Measurements from ENCODE around the gene OAS1. TPM values are rescaled to one million over a fixed set of nuclear protein-coding genes. Genes with fewer than 3 reads are reported as not detected.

The OAS1 gene
- total RNA-seq, 1 experiment from 2014 or later: 0.64 TPM

DNA sequence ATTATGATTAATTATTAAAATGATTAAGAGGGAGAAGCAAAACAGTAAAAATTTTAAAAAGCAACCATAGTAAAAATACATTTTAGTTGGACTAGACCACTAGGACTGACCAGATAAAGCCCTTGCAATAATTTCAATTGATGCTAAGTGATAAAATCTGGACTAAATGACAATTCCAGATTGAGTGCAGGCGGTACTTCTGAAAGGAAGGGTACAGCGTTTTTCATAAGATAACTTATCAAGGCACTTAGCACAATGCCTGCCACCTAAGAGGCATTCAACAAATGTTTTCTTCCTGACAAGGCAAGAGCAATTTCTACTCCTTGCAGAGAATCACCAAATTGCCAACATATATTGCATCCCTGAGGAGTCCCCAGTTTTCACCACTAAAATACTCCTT is 37.7 kb upstream of the OAS1 start:
- BruUV-seq (replicated peaks): no TSS peak
- intact Hi-C loops (cut with micrococcal nuclease): no loop called here
- Histone ChIP-seq H3K36me3 (ENCODE audit: control insufficient read depth in 1 of 2, insufficient read depth in 2 of 2, low read length in 2 of 2) (no peaks in the 10 kb centered on the region), H3K9ac (ENCODE audit: low read length) (no peak overlapping the region), H3K9me2 (ENCODE audit: insufficient read depth) (no peaks in the 10 kb centered on the region), H3K9me3 (ENCODE audit: control insufficient read depth in 1 of 2, insufficient read depth in 1 of 2, low read depth in 1 of 2, low read length in 2 of 2) (no peaks in the 10 kb centered on the region), H4K20me1 (ENCODE audit: insufficient read depth) (no peaks in the 10 kb centered on the region), H3K4me2 (ENCODE audit: low read length) (no peak overlapping the region), H3K27me3 (ENCODE audit: insufficient read depth, low read length) (peaks cover 86% of the 10 kb centered on the region), H2AFZ (ENCODE audit: low read depth, low read length, poor library complexity, severe bottlenecking) (no peak overlapping the region), H3K79me2 (ENCODE audit: insufficient read depth, low read length) (no peaks in the 10 kb centered on the region), H3K4me1 (ENCODE audit: control insufficient read depth in 1 of 2, insufficient read depth in 2 of 2, low read length in 2 of 2) (no peaks in the 10 kb centered on the region), H3K4me3 (replicated peaks in 1 of 2; ENCODE audit: low read depth in 1 of 2, low read length in 2 of 2) (no peak overlapping the region), H3K27ac (ENCODE audit: low read depth, low read length) (no peak overlapping the region)
- POLR2A ChIA-PET: no interaction called here
- DNase-seq (ENCODE audit: low read depth, low spot score) (no peak), ATAC-seq (no peak)
- RAD21 ChIA-PET (ENCODE audit: low non-redundant PET in 1 of 2, low total read pairs in 2 of 2, uncharacterized antibody in 2 of 2, unreplicated experiment in 2 of 2): no interaction called here
- no peak for TF ChIP-seq EZH2phosphoT487 (IDR thresholded peaks at IDR 0.05; ENCODE audit: borderline replicate concordance)
- no peak for TF ChIP-seq CEBPB (IDR thresholded peaks at IDR 0.05; ENCODE audit: low read depth)
- TF ChIP-seq SRF (IDR thresholded peaks at IDR 0.05; ENCODE audit: low read depth): no peak
- TF ChIP-seq POLR2AphosphoS5 (IDR thresholded peaks at IDR 0.05; ENCODE audit: low read depth, low read length): no peak
- TF ChIP-seq SP1 (IDR thresholded peaks at IDR 0.05; ENCODE audit: low read depth): no peak
- CTCF ChIA-PET: no interaction called here

DNA sequence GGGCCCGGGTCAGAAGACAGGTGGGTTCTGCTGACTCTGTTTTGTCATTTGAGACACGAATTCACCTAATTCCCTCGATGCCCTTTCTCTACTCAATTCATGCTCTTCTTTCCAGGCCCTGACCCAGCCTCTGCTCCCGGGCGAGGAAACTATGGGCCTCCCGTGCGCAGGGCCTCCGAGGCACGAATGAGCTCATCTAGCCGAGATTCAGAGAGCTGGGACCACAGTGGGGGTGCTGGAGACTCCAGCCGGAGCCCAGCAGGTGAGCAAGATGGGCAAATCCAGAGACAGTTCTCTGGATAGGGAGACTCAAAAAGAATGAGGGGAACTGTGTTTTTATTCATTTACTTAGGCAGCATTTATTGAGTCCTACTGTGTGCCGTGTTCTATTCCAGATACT is 37.0 kb upstream of the OAS1 start:
- no peak for DNase-seq (ENCODE audit: low read depth, low spot score)
- CTCF ChIA-PET: no interaction called here
- Histone ChIP-seq H3K4me2 (ENCODE audit: low read length) (no peak overlapping the region), H3K27ac (ENCODE audit: low read depth, low read length) (no peak overlapping the region), H3K9ac (ENCODE audit: low read length) (no peak overlapping the region), H3K9me2 (ENCODE audit: insufficient read depth) (no peaks in the 10 kb centered on the region), H2AFZ (ENCODE audit: low read depth, low read length, poor library complexity, severe bottlenecking) (no peak overlapping the region), H3K4me1 (ENCODE audit: control insufficient read depth in 1 of 2, insufficient read depth in 2 of 2, low read length in 2 of 2) (no peaks in the 10 kb centered on the region), H3K36me3 (ENCODE audit: control insufficient read depth in 1 of 2, insufficient read depth in 2 of 2, low read length in 2 of 2) (no peaks in the 10 kb centered on the region), H3K79me2 (ENCODE audit: insufficient read depth, low read length) (no peaks in the 10 kb centered on the region), H3K4me3 (replicated peaks in 1 of 2; ENCODE audit: low read depth in 1 of 2, low read length in 2 of 2) (no peak overlapping the region), H3K27me3 (ENCODE audit: insufficient read depth, low read length) (peaks cover 88% of the 10 kb centered on the region), H4K20me1 (ENCODE audit: insufficient read depth) (no peaks in the 10 kb centered on the region), H3K9me3 (ENCODE audit: control insufficient read depth in 1 of 2, insufficient read depth in 1 of 2, low read depth in 1 of 2, low read length in 2 of 2) (no peaks in the 10 kb centered on the region)
- no peak for ATAC-seq
- POLR2A ChIA-PET: no interaction called here
- BruUV-seq (replicated peaks): no TSS peak
- intact Hi-C loops (cut with micrococcal nuclease): loop anchor here (5.0 kb wide), 1 partner anchor 72 kb away; no protein-coding TSS in a partner anchor
- RAD21 ChIA-PET (ENCODE audit: low non-redundant PET in 1 of 2, low total read pairs in 2 of 2, uncharacterized antibody in 2 of 2, unreplicated experiment in 2 of 2): no interaction called here
- TF ChIP-seq SRF (IDR thresholded peaks at IDR 0.05; ENCODE audit: low read depth) (no peak), POLR2A (IDR thresholded peaks at IDR 0.05; ENCODE audit: borderline replicate concordance, extremely low read depth, insufficient read depth, insufficient read length) (no peak), POLR2AphosphoS5 (IDR thresholded peaks at IDR 0.05; ENCODE audit: low read depth, low read length) (no peak), YY1 (IDR thresholded peaks at IDR 0.05; ENCODE audit: extremely low read depth, insufficient replicate concordance, low read depth, low read length) (no peak), CBX3 (IDR thresholded peaks at IDR 0.05; ENCODE audit: low read depth) (no peak), EGR1 (IDR thresholded peaks at IDR 0.05; ENCODE audit: low read depth) (no peak), SP1 (IDR thresholded peaks at IDR 0.05; ENCODE audit: low read depth) (no peak), FOSL1 (IDR thresholded peaks at IDR 0.05; ENCODE audit: low read depth) (no peak), SIN3A (IDR thresholded peaks at IDR 0.05; ENCODE audit: low read depth) (no peak), CEBPB (IDR thresholded peaks at IDR 0.05; ENCODE audit: low read depth) (no peak)
- TF ChIP-seq, protein P1, sequence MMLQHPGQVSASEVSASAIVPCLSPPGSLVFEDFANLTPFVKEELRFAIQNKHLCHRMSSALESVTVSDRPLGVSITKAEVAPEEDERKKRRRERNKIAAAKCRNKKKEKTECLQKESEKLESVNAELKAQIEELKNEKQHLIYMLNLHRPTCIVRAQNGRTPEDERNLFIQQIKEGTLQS (IDR thresholded peaks at IDR 0.05): no peak
- TF ChIP-seq, protein P2, sequence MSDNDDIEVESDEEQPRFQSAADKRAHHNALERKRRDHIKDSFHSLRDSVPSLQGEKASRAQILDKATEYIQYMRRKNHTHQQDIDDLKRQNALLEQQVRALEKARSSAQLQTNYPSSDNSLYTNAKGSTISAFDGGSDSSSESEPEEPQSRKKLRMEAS (IDR thresholded peaks at IDR 0.05): no peak
- TF ChIP-seq, protein P3, sequence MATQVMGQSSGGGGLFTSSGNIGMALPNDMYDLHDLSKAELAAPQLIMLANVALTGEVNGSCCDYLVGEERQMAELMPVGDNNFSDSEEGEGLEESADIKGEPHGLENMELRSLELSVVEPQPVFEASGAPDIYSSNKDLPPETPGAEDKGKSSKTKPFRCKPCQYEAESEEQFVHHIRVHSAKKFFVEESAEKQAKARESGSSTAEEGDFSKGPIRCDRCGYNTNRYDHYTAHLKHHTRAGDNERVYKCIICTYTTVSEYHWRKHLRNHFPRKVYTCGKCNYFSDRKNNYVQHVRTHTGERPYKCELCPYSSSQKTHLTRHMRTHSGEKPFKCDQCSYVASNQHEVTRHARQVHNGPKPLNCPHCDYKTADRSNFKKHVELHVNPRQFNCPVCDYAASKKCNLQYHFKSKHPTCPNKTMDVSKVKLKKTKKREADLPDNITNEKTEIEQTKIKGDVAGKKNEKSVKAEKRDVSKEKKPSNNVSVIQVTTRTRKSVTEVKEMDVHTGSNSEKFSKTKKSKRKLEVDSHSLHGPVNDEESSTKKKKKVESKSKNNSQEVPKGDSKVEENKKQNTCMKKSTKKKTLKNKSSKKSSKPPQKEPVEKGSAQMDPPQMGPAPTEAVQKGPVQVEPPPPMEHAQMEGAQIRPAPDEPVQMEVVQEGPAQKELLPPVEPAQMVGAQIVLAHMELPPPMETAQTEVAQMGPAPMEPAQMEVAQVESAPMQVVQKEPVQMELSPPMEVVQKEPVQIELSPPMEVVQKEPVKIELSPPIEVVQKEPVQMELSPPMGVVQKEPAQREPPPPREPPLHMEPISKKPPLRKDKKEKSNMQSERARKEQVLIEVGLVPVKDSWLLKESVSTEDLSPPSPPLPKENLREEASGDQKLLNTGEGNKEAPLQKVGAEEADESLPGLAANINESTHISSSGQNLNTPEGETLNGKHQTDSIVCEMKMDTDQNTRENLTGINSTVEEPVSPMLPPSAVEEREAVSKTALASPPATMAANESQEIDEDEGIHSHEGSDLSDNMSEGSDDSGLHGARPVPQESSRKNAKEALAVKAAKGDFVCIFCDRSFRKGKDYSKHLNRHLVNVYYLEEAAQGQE (IDR thresholded peaks at IDR 0.05; ENCODE audit: low read depth): no peak
- TF ChIP-seq, protein P4, sequence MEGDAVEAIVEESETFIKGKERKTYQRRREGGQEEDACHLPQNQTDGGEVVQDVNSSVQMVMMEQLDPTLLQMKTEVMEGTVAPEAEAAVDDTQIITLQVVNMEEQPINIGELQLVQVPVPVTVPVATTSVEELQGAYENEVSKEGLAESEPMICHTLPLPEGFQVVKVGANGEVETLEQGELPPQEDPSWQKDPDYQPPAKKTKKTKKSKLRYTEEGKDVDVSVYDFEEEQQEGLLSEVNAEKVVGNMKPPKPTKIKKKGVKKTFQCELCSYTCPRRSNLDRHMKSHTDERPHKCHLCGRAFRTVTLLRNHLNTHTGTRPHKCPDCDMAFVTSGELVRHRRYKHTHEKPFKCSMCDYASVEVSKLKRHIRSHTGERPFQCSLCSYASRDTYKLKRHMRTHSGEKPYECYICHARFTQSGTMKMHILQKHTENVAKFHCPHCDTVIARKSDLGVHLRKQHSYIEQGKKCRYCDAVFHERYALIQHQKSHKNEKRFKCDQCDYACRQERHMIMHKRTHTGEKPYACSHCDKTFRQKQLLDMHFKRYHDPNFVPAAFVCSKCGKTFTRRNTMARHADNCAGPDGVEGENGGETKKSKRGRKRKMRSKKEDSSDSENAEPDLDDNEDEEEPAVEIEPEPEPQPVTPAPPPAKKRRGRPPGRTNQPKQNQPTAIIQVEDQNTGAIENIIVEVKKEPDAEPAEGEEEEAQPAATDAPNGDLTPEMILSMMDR (IDR thresholded peaks at IDR 0.05 in 2 of 3, conservative IDR thresholded peaks at IDR 0.05 in 1 of 3; ENCODE audit: borderline replicate concordance in 1 of 3, insufficient read depth in 1 of 3, low read depth in 2 of 3, low read length in 2 of 3): no peak
